ENCODE data around the gene FGF5.

GRCh38 chr4:80309294-80310004 is 43.0 kb downstream of the FGF5 start:
- TF ChIP-seq POLR2AphosphoS5 (IDR thresholded peaks at IDR 0.05; ENCODE audit: borderline replicate concordance, low read depth, low read length) = no peak
- no peak for TF ChIP-seq EZH2 (IDR thresholded peaks at IDR 0.05)
